HCT116 (cell line): Measurements from ENCODE around the gene CLCF1.

ENCODE experiments used
- ATF3 ChIP-seq: IDR thresholded peaks from 2 replicates; pipeline ENCODE4 v1.6.1; 2012
- CEBPB ChIP-seq: IDR thresholded peaks from 2 replicates; pipeline ENCODE4 v1.6.1; 2012; ENCODE audit warnings: low read depth
- CTCF ChIP-seq, 3 experiments: fragments of 200-600 bp in 1 of 3; sonication (generic) in 1 of 3; IDR thresholded peaks in 2 of 3; conservative IDR thresholded peaks in 1 of 3; 2 replicates each; pipeline ENCODE4 v1.5.1; 2012 to 2017; ENCODE audit warnings: low read depth in 2 of 3, low read length in 2 of 3, antibody characterized with exemption in 1 of 3, borderline replicate concordance in 1 of 3, control low read depth in 1 of 3, mild to moderate bottlenecking in 1 of 3, mixed read lengths in 1 of 3, mixed run types in 1 of 3, moderate library complexity in 1 of 3; ENCODE audit not compliant: insufficient read depth in 1 of 3
- TCF7L2 ChIP-seq: IDR thresholded peaks from 2 replicates; pipeline ENCODE4 v1.7.0; 2011; ENCODE audit warnings: borderline replicate concordance, inconsistent platforms; ENCODE audit not compliant: insufficient read depth, insufficient read length; ENCODE audit errors: extremely low read depth

- TF ChIP-seq ATF3 (no peak), CEBPB (no peak), CTCF (IDR thresholded peaks at IDR 0.05 in 2 of 3, conservative IDR thresholded peaks at IDR 0.05 in 1 of 3; ENCODE audit: borderline replicate concordance in 1 of 3, insufficient read depth in 1 of 3, low read depth in 2 of 3, low read length in 2 of 3) (no peak), TCF7L2 (no peak)
Measured at GRCh38 chr11:67369275-67369674, 4.1 kb downstream of the CLCF1 start.
